Smooth muscle cell (in vitro differentiated cells): Measurements from ENCODE around the gene CHRNA4. TPM values are rescaled to one million over a fixed set of nuclear protein-coding genes. Genes with fewer than 3 reads are reported as not detected.

Experiments used
- DNase-seq: peaks from one replicate; lab custom pipeline; 2025; ENCODE audit not compliant: unreplicated experiment; lab: John Stamatoyannopoulos, UW
- H2AFZ ChIP-seq: fragments of 200-600 bp; sonication (generic); 2 replicates; pipeline ENCODE4 v1.6.0; 2016; ENCODE audit warnings: antibody characterized with exemption, low read depth, mild to moderate bottlenecking
- H3F3A ChIP-seq: fragments of 200-600 bp; sonication (generic); 2 replicates; pipeline ENCODE4 v1.6.0; 2017; ENCODE audit warnings: antibody characterized with exemption, low read depth
- H3K27ac ChIP-seq: fragments of 200-600 bp; sonication (generic); 2 replicates; pipeline ENCODE4 v1.5.1; 2016; ENCODE audit warnings: low read depth, mild to moderate bottlenecking
- H3K27me3 ChIP-seq: fragments of 200-600 bp; sonication (generic); 2 replicates; pipeline ENCODE4 v1.6.1; 2016; ENCODE audit warnings: low read depth, mild to moderate bottlenecking
- H3K36me3 ChIP-seq: fragments of 200-600 bp; sonication (generic); 2 replicates; pipeline ENCODE4 v1.5.1; 2016; ENCODE audit warnings: low read depth
- H3K4me1 ChIP-seq: fragments of 200-600 bp; sonication (generic); 2 replicates; pipeline ENCODE4 v1.5.1; 2016; ENCODE audit warnings: low read depth
- H3K4me2 ChIP-seq: fragments of 200-600 bp; sonication (generic); 2 replicates; pipeline ENCODE4 v1.6.0; 2016; ENCODE audit warnings: mild to moderate bottlenecking
- H3K4me3 ChIP-seq: fragments of 200-600 bp; sonication (generic); 2 replicates; pipeline ENCODE4 v1.5.1; 2016; ENCODE audit warnings: mild to moderate bottlenecking
- H3K79me2 ChIP-seq: fragments of 200-600 bp; sonication (generic); 2 replicates; pipeline ENCODE4 v1.6.0; 2016; ENCODE audit warnings: low read depth, mild to moderate bottlenecking
- H3K9ac ChIP-seq: fragments of 200-600 bp; sonication (generic); 2 replicates; pipeline ENCODE4 v1.6.0; 2016; ENCODE audit warnings: low read depth
- H3K9me3 ChIP-seq: fragments of 200-600 bp; sonication (generic); replicated peaks from 2 replicates; pipeline ENCODE4 v1.5.1; 2016; ENCODE audit warnings: low read depth
- H4K20me1 ChIP-seq: fragments of 200-600 bp; sonication (generic); 2 replicates; pipeline ENCODE4 v1.6.0; 2016; ENCODE audit warnings: low read depth
- WGBS: methylation state at CpG from one replicate; pipeline ENCODE4 v1.1.7; 2016; ENCODE audit warnings: low lambda C conversion rate; 5-methylcytosine and 5-hydroxymethylcytosine counted together
- polyA plus RNA-seq: library from polyadenylated mRNA; unstranded; fragments of >200 nt; fragmentation: Nextera tagmentation; extraction: Ambion mirVana; gene quantifications from 2 replicates; pipeline ENCODE4 v1.2.1, GENCODE V29; 2016
- total RNA-seq: library from RNA; depleted of rRNA; stranded (reverse); fragments of >200 nt; gene quantifications from 2 replicates; pipeline ENCODE4 v1.2.3, GENCODE V29; 2014
- TF ChIP-seq, protein P1 (sequence below): fragments of 200-600 bp; sonication (generic); IDR thresholded peaks from 2 replicates; pipeline ENCODE4 v1.5.1; 2017; ENCODE audit warnings: borderline replicate concordance, mild to moderate bottlenecking, antibody characterized with exemption; ENCODE audit not compliant: insufficient read depth, poor library complexity, severe bottlenecking

CHRNA4 gene
- total and polyA plus RNA-seq, 2 experiments from 2014 or later, result 0.03 TPM; not detected in 1

DNA sequence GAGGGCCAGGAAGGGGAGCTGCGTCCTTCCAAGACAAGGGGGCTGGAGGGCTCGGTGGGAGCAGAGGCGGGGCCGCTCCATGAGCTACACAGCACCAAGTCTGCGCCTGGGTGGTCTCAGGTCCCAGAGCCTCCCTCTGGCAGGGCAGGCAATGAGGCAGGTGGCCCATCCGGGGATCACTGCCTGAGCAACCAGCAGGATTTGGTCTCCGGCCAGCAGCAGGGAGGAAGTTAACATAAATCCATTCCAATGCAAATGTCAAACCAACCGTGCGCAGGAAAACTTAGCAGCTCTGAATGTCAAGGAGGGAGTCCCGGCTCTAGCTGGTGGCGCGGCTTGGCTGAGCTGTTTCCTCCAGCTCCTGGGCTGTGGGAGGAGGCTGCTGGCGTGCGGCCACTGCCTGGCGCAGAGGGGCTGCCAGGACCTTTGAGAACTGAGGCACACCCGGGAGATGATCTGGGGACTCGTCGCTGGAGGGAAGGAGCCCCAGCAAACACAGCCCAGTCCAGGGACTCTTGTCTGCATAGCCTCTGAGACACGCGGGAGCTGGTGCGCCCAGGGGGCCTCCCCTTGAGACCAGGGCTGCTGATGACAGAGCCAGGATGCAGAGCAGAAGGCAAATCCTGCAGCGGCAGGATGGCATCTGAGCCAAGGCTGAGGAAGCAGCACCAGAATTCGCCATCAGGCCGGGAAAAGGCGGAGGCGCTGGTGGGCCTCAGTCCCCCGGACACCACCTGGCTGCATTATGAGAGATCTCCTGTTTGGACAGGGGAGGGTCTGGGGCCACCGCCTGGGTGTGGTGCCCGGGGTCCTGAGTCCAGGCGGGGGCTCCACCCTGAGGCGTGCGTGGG is 33.1 kb upstream of the CHRNA4 start:
- DNase-seq, result no peak
- WGBS, result 62% methylated on average over 32 of the region's 32 CpGs
- Histone ChIP-seq H3K36me3 (no peaks in the 10 kb centered on the region), H4K20me1 (no peaks in the 10 kb centered on the region), H3K4me3 (no peak overlapping the region), H3F3A (no peaks in the 10 kb centered on the region), H3K4me2 (no peak overlapping the region), H3K9ac (no peak overlapping the region), H3K9me3 (no peaks in the 10 kb centered on the region), H2AFZ (no peak overlapping the region), H3K79me2 (no peaks in the 10 kb centered on the region), H3K27ac (no peak overlapping the region), H3K27me3 (no peaks in the 10 kb centered on the region), H3K4me1 (no peaks in the 10 kb centered on the region)
- TF ChIP-seq, protein P1, sequence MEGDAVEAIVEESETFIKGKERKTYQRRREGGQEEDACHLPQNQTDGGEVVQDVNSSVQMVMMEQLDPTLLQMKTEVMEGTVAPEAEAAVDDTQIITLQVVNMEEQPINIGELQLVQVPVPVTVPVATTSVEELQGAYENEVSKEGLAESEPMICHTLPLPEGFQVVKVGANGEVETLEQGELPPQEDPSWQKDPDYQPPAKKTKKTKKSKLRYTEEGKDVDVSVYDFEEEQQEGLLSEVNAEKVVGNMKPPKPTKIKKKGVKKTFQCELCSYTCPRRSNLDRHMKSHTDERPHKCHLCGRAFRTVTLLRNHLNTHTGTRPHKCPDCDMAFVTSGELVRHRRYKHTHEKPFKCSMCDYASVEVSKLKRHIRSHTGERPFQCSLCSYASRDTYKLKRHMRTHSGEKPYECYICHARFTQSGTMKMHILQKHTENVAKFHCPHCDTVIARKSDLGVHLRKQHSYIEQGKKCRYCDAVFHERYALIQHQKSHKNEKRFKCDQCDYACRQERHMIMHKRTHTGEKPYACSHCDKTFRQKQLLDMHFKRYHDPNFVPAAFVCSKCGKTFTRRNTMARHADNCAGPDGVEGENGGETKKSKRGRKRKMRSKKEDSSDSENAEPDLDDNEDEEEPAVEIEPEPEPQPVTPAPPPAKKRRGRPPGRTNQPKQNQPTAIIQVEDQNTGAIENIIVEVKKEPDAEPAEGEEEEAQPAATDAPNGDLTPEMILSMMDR, result no peak

- no peak overlapping the region for H3K9ac ChIP-seq
- TF ChIP-seq, protein P1, result no peak
- H3K4me3 ChIP-seq, result no peak overlapping the region
- no peak overlapping the region for H2AFZ ChIP-seq
- H4K20me1 ChIP-seq, result no peaks in the 10 kb centered on the region
- H3K36me3 ChIP-seq, result no peaks in the 10 kb centered on the region
- H3K27ac ChIP-seq, result no peak overlapping the region
- H3K4me1 ChIP-seq, result no peaks in the 10 kb centered on the region
- no peak overlapping the region for H3K4me2 ChIP-seq
- DNase-seq, result no peak
- no peaks in the 10 kb centered on the region for H3K79me2 ChIP-seq
- no peaks in the 10 kb centered on the region for H3K27me3 ChIP-seq
- no peaks in the 10 kb centered on the region for H3F3A ChIP-seq
- H3K9me3 ChIP-seq, result no peaks in the 10 kb centered on the region
- WGBS, result 93% methylated on average over 16 of the region's 17 CpGs
Observed at GRCh38 chr20:63393566-63393965, 32.4 kb upstream of the CHRNA4 start.

DNA sequence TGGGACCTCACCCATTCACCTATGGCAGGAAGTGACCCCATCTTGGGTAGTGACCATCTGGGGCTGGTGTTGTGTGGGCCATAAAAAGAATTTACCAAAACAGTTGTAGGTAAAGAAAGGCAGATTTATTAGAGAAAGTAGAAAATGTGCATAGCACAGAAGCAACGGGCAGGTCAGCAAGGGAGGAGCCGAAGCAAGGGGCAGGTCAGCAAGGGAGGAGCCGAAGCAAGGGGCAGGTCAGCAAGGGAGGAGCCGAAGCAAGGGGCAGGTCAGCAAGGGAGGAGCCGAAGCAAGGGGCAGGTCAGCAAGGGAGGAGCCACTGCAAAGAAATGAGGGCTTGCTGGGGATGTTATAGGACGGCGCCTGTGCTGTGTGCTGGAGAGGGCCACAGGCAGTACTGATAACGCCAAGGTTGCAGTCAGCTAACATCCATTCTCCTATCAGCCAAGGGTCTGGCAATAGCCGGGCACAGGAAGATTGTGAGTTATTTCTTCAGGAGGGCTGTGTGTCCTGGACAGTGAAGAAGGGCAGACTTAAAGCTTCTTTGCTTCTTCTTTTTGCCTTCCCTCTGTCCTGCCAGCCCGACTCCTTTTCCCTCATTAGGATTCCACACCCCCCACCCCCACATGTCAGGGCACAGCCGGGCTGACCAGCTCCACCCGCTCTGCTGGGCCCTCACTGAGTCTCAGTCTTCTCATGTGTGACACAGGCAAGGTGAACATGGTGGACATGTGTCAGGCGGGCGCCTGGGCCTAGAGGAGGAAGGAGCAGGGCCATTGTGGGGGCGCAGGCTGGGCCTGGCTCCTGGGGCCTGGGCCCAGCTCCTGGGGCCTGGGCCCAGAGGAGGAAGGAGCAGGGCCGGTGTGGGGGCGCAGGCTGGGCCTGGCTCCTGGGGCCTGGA is 31.6 kb upstream of the CHRNA4 start:
- Histone ChIP-seq H3K4me2 (no peak overlapping the region), H2AFZ (no peak overlapping the region), H3K9me3 (no peaks in the 10 kb centered on the region), H3F3A (no peaks in the 10 kb centered on the region), H3K4me1 (no peaks in the 10 kb centered on the region), H4K20me1 (no peaks in the 10 kb centered on the region), H3K36me3 (no peaks in the 10 kb centered on the region), H3K4me3 (no peak overlapping the region), H3K9ac (no peak overlapping the region), H3K27ac (no peak overlapping the region), H3K27me3 (no peaks in the 10 kb centered on the region), H3K79me2 (no peaks in the 10 kb centered on the region)
- WGBS, result 97% methylated on average over 15 of the region's 17 CpGs
- TF ChIP-seq, protein P1, result no peak
- no peak for DNase-seq
